ENCODE measurements around the gene PHC2. TPM values are rescaled to one million over a fixed set of nuclear protein-coding genes. Genes with fewer than 3 reads are reported as not detected.

PHC2 gene
- total RNA-seq, 1 experiment from 2014 or later: 9.4 TPM

- no peak overlapping the region for H2BK5ac ChIP-seq (ENCODE audit: insufficient read length, low read length)
- H3T11ph ChIP-seq (ENCODE audit: low read length): no peak overlapping the region
- no peak overlapping the region for H3K18ac ChIP-seq (ENCODE audit: insufficient read length, low read depth, low read length)
- no peaks in the 10 kb centered on the region for H3K36me3 Mint-ChIP-seq (ENCODE audit: insufficient read depth in 1 of 3, low read depth in 3 of 3)
- H3K56ac ChIP-seq (ENCODE audit: insufficient read length, low read depth, low read length): no peak overlapping the region
- H3K4me3 Mint-ChIP-seq: no peak overlapping the region
- H3K14ac ChIP-seq (ENCODE audit: insufficient read depth, low read length): no peak overlapping the region
- H3K9me3 Mint-ChIP-seq: no peaks in the 10 kb centered on the region
- no peak overlapping the region for H3K27ac Mint-ChIP-seq
- no peak overlapping the region for H2AFZ ChIP-seq (ENCODE audit: low read length)
- H2BK20ac ChIP-seq (ENCODE audit: low read depth, low read length, poor library complexity, severe bottlenecking): no peak overlapping the region
- no peak overlapping the region for H2BK120ac ChIP-seq (ENCODE audit: low read depth, low read length, poor library complexity, severe bottlenecking)
- no peak overlapping the region for H3K9ac ChIP-seq (ENCODE audit: extremely low read depth, insufficient read length, low read length)
- no peak for DNase-seq
- H3K27me3 Mint-ChIP-seq (ENCODE audit: low read depth): peaks cover 12% of the 10 kb centered on the region
- H3K23ac ChIP-seq (ENCODE audit: insufficient read length, low read depth, low read length): no peak overlapping the region
- WGBS (ENCODE audit: extremely low coverage, insufficient read length, low lambda C conversion rate): no CpG with 5 or more reads among the region's 2 CpGs
- H3K4ac ChIP-seq (ENCODE audit: low read depth, low read length): no peak overlapping the region
- no peak for TF ChIP-seq CTCF (conservative IDR thresholded peaks at IDR 0.05)
- no peak overlapping the region for H2BK12ac ChIP-seq (ENCODE audit: insufficient read length, low read depth, low read length)
- H4K91ac ChIP-seq (ENCODE audit: insufficient read length, low read depth, low read length): no peak overlapping the region
- H3K9me3 ChIP-seq (ENCODE audit: control insufficient read depth, low read depth, low read length): no peaks in the 10 kb centered on the region
- no peak overlapping the region for H3K27ac ChIP-seq (ENCODE audit: insufficient read length, low read depth, low read length)
- no peaks in the 10 kb centered on the region for H3K79me1 ChIP-seq (ENCODE audit: insufficient read depth, low read depth, low read length, poor library complexity, severe bottlenecking)
- no peaks in the 10 kb centered on the region for H3K4me1 ChIP-seq (ENCODE audit: insufficient read depth, low read length)
- no peaks in the 10 kb centered on the region for H3K79me2 ChIP-seq (ENCODE audit: insufficient read depth, low read length)
- H3K27me3 ChIP-seq (ENCODE audit: insufficient read depth, low read length): no peaks in the 10 kb centered on the region
- H2AK5ac ChIP-seq (ENCODE audit: insufficient read length, low read length): no peak overlapping the region
- H3K23me2 ChIP-seq (ENCODE audit: insufficient read length, low read depth, low read length, poor library complexity, severe bottlenecking): no peaks in the 10 kb centered on the region
- no peak overlapping the region for H3K4me2 ChIP-seq (ENCODE audit: insufficient read depth, insufficient read length, low read length)
- H4K8ac ChIP-seq (replicated peaks; ENCODE audit: insufficient read length, low read depth, low read length): no peak overlapping the region
- H4K20me1 ChIP-seq (ENCODE audit: control insufficient read depth, insufficient read depth, insufficient read length): no peaks in the 10 kb centered on the region
- no peak overlapping the region for H2BK15ac ChIP-seq (ENCODE audit: low read depth, low read length)
- H4K5ac ChIP-seq (ENCODE audit: insufficient read length, low read depth, low read length): no peak overlapping the region
- H3K4me1 Mint-ChIP-seq: peaks cover under 1 to 5% of the 10 kb centered on the region in 2 experiments; a peak in 3 of 4 replicates
Observed at GRCh38 chr1:33465316-33465715, 34.4 kb upstream of the PHC2 start.

All from H9 (cell line).